A549 (cell line): ENCODE data around the gene CLCF1. TPM values are rescaled to one million over a fixed set of nuclear protein-coding genes. Genes with fewer than 3 reads are reported as not detected.

Source experiments
- ATAC-seq, 2 experiments: fragments of 200-7000 bp in 1 of 2; fragments of >200 bp in 1 of 2; cut with Nextera tagmentation in 1 of 2; cut with Tn5 transposase in 1 of 2; 3 replicates each; pipeline versions ENCODE4 v1.8.0 to v1.9.1; 2018 to 2020; ENCODE audit warnings: mild to moderate bottlenecking in 1 of 2, moderate library complexity in 1 of 2
- CTCF ChIA-PET: fragments of 300-600 bp; sonication (Branson Sonifier 250); formaldehyde crosslinking; extraction: SDS; loops from one replicate; lab custom pipeline; 2021; ENCODE audit warnings: antibody characterized with exemption, inconsistent platforms; lab: Yijun Ruan, JAX
- POLR2A ChIA-PET: fragments of 350-600 bp; formaldehyde crosslinking; extraction: SDS; loops from one replicate; lab custom pipeline; 2021; ENCODE audit warnings: antibody characterized with exemption, inconsistent platforms; lab: Yijun Ruan, JAX
- DNase-seq, 2 experiments: peaks; one replicate each; pipeline versions ENCODE4 v3.0.0 to v3.0.0-alpha.2; 2011 to 2016; ENCODE audit warnings: low read depth in 1 of 2, low spot score in 1 of 2
- FAIRE-seq: peaks from 2 replicates; lab custom pipeline; 2011; peaks lifted over from hg19 to GRCh38; lab: Jason Lieb, UNC
- H3K27ac ChIP-seq, 2 experiments: fragments of >200 bp; sonication (Bioruptor Twin); formaldehyde crosslinking; 3 replicates each; pipeline ENCODE4 v1.5.1; 2016 to 2017
- H3K4me1 ChIP-seq: fragments of >200 bp; sonication (Bioruptor Twin); formaldehyde crosslinking; 3 replicates; pipeline ENCODE4 v1.6.1; 2016
- H3K4me2 ChIP-seq: fragments of >200 bp; sonication (Bioruptor Twin); formaldehyde crosslinking; 3 replicates; pipeline ENCODE4 v1.6.1; 2016
- H3K4me3 ChIP-seq: fragments of >200 bp; sonication (Bioruptor Twin); formaldehyde crosslinking; 3 replicates; pipeline ENCODE4 v1.5.1; 2016
- H3K9me3 ChIP-seq: fragments of >200 bp; sonication (Bioruptor Twin); formaldehyde crosslinking; 3 replicates; pipeline ENCODE4 v1.6.1; 2016
- CBX2 ChIP-seq: fragments of 200-600 bp; sonication (generic); IDR thresholded peaks from 2 replicates; pipeline ENCODE4 v1.6.1; 2016; ENCODE audit warnings: low read depth, mild to moderate bottlenecking, borderline replicate concordance
- CTCF ChIP-seq: fragments of >200 bp; sonication (Bioruptor Twin); formaldehyde crosslinking; IDR thresholded peaks from 3 replicates; pipeline ENCODE4 v1.5.1; 2016
- FOSL2 ChIP-seq, 2 experiments: fragments of 450-650 bp in 1 of 2; fragments of >200 bp in 1 of 2; sonication (Bioruptor Twin) in 1 of 2; formaldehyde crosslinking; IDR thresholded peaks; 2 replicates each; pipeline versions ENCODE4 v1.5.0 to v1.6.1; 2016 to 2020; ENCODE audit warnings: mild to moderate bottlenecking in 1 of 2, moderate library complexity in 1 of 2
- HDAC2 ChIP-seq: fragments of 200-600 bp; sonication (generic); IDR thresholded peaks from 2 replicates; pipeline ENCODE4 v1.6.1; 2016
- HMGXB4 ChIP-seq: fragments of 250-450 bp; sonication (Bioruptor Pico); IDR thresholded peaks from 2 replicates; pipeline ENCODE4 v1.5.0; 2021; ENCODE audit warnings: mild to moderate bottlenecking, moderate library complexity, borderline replicate concordance
- HOXB5 ChIP-seq: fragments of 250-450 bp; sonication (Bioruptor Pico); IDR thresholded peaks from 2 replicates; pipeline ENCODE4 v1.5.0; 2020; ENCODE audit warnings: mild to moderate bottlenecking, moderate library complexity
- JUNB ChIP-seq: fragments of >200 bp; sonication (Bioruptor Twin); formaldehyde crosslinking; IDR thresholded peaks from 2 replicates; pipeline ENCODE4 v1.6.1; 2016
- KDM5A ChIP-seq: fragments of 200-600 bp; sonication (generic); IDR thresholded peaks from 2 replicates; pipeline ENCODE4 v1.6.1; 2016; ENCODE audit warnings: antibody characterized with exemption, mild to moderate bottlenecking
- MYC ChIP-seq: IDR thresholded peaks from 2 replicates; pipeline ENCODE4 v1.6.1; 2012; ENCODE audit warnings: mild to moderate bottlenecking, inconsistent platforms, low read length, improper control_type of control experiment, borderline replicate concordance
- PHF8 ChIP-seq: fragments of 200-600 bp; sonication (generic); IDR thresholded peaks from 2 replicates; pipeline ENCODE4 v1.6.1; 2016; ENCODE audit warnings: low read depth, mild to moderate bottlenecking, antibody characterized with exemption, moderate library complexity, borderline replicate concordance
- RAD21 ChIP-seq, 2 experiments: fragments of >200 bp in 1 of 2; sonication (Bioruptor Twin) in 1 of 2; formaldehyde crosslinking in 1 of 2; IDR thresholded peaks in 1 of 2; conservative IDR thresholded peaks in 1 of 2; 2 replicates in 1 of 2; 3 replicates in 1 of 2; pipeline ENCODE4 v1.6.1; 2012 to 2018; ENCODE audit warnings: inconsistent platforms in 1 of 2
- RARB ChIP-seq: fragments of 250-450 bp; sonication (Bioruptor Pico); IDR thresholded peaks from 2 replicates; pipeline ENCODE4 v1.8.0; 2021; ENCODE audit warnings: mild to moderate bottlenecking, moderate library complexity
- SMC3 ChIP-seq: fragments of >200 bp; sonication (Bioruptor Twin); formaldehyde crosslinking; IDR thresholded peaks from 3 replicates; pipeline ENCODE4 v1.6.1; 2018; ENCODE audit warnings: inconsistent platforms
- TFCP2L1 ChIP-seq: fragments of 250-450 bp; sonication (Bioruptor Pico); IDR thresholded peaks from 2 replicates; pipeline ENCODE4 v1.5.0; 2021; ENCODE audit warnings: mild to moderate bottlenecking
- USF2 ChIP-seq: fragments of 450-650 bp; IDR thresholded peaks from 2 replicates; pipeline ENCODE4 v1.6.1; 2014; ENCODE audit warnings: antibody characterized with exemption
- WGBS: methylation state at CpG from one replicate; pipeline ENCODE4 v1.1.6; 2017; ENCODE audit errors: missing lambda C conversion rate; 5-methylcytosine and 5-hydroxymethylcytosine counted together
- polyA plus RNA-seq, 4 experiments: library from polyadenylated mRNA; depleted of rRNA in 3 of 4; stranded (reverse); fragments of >200 nt; fragmentation: RNase III in 1 of 4; extraction: RNeasy Plus Mini Kit Qiagen cat#74134 plus additional on column Dnase treatment in 1 of 4; gene quantifications; 2 replicates in 3 of 4; 3 replicates in 1 of 4; pipeline ENCODE4 v1.2.3, GENCODE V29; 2011 to 2017

The CLCF1 gene
- polyA plus RNA-seq, 2 of the 4 experiments (the other 2 are of a cell fraction), result 23.9 to 31.0 TPM

- TF ChIP-seq PHF8 (no peak), SMC3 (peak; percentile 97), KDM5A (no peak), RARB (CRISPR knock-in tag) (peak; percentile 38; the same call in 1 of the 2 replicates), RAD21 (conservative IDR thresholded peaks at IDR 0.05 in 1 of 2, IDR thresholded peaks at IDR 0.05 in 1 of 2) (peak; percentile 98), CBX2 (no peak), FOSL2 (IDR thresholded peaks at IDR 0.05) (no peak), FOSL2 (CRISPR knock-in tag; IDR thresholded peaks at IDR 0.05) (peak; percentile 19; the same call in 1 of the 2 replicates), MYC (no peak), HMGXB4 (CRISPR knock-in tag) (no peak), JUNB (no peak), CTCF (peak; percentile 95)
Measured at GRCh38 chr11:67356864-67357561, 16.4 kb downstream of the CLCF1 start (continued).

- H3K9me3 ChIP-seq, result no peaks in the 10 kb centered on the region
- ATAC-seq, result no peak
- peaks cover 76% of the 10 kb centered on the region for H3K4me1 ChIP-seq
- WGBS, result 23% methylated on average over 4 of the region's 4 CpGs
- H3K27ac ChIP-seq, result peak overlapping the region; percentile 93 to 98
- no peak for FAIRE-seq
- ChIA-PET POLR2A (interaction anchor here (1.4 to 8.3 kb wide), 3 partner anchors 11 to 25 kb away, joined by 3 to 172 read pairs (median 129); partner anchors contain the start of gene CLCF1), CTCF (interaction anchor here (0.6 to 20.0 kb wide), 14 partner anchors 8 to 144 kb away, joined by 3 to 1913 read pairs (median 4); partner anchors contain the start of genes CLCF1, PPP1CA, PTPRCAP and RAD9A)
- no peak for TF ChIP-seq USF2
- DNase-seq, result peak in 1 of 2 experiments; percentile 1
- peak overlapping the region; percentile 93 for H3K4me2 ChIP-seq
- H3K4me3 ChIP-seq, result no peak overlapping the region
Measured at GRCh38 chr11:67356387-67356863, 17.0 kb downstream of the CLCF1 start.

GRCh38 chr11:67355794-67356386, 17.5 kb downstream of the CLCF1 start:
- H3K4me3 ChIP-seq, result 0 out of 3 replicates have a peak overlapping the region, but pooled peaks have one; percentile 21
- peak overlapping the region; percentile 93 to 98 for H3K27ac ChIP-seq
- FAIRE-seq (no peak), ATAC-seq (no peak), DNase-seq (peak in 1 of 2 experiments; percentile 20)
- no peaks in the 10 kb centered on the region for H3K9me3 ChIP-seq
- WGBS, result 65% methylated on average over 3 of the region's 4 CpGs
- peaks cover 82% of the 10 kb centered on the region for H3K4me1 ChIP-seq
- ChIA-PET CTCF (interaction anchor here (0.6 to 20.0 kb wide), 15 partner anchors 8 to 145 kb away, joined by 3 to 1913 read pairs (median 4); partner anchors contain the start of genes CLCF1, PPP1CA, PTPRCAP and RAD9A), POLR2A (interaction anchor here (1.4 to 8.3 kb wide), 4 partner anchors 10 to 26 kb away, joined by 3 to 172 read pairs (median 69); partner anchors contain the start of gene CLCF1)
- H3K4me2 ChIP-seq, result peak overlapping the region; percentile 93
- no peak for TF ChIP-seq HDAC2
- TF ChIP-seq HOXB5, result no peak
- no peak for TF ChIP-seq KDM5A
- TF ChIP-seq PHF8, result no peak
- TF ChIP-seq TFCP2L1 (CRISPR knock-in tag), result no peak
